ENCODE results near the gene SLC43A3.
"Not testable (repeated sequence)": the region's sequence is repeated elsewhere in the genome, so short reads cannot be mapped to it uniquely, and the experiment has no call there.

Gene SLC43A3

GRCh38 chr11:57459164-57460021 is 32.5 kb upstream of the SLC43A3 start:
- DNase-seq, result no peak

- peak; percentile 58 for DNase-seq
Measured at GRCh38 chr11:57458410-57459163, 31.7 kb upstream of the SLC43A3 start.

GRCh38 chr11:57458060-57458409 is 31.1 kb upstream of the SLC43A3 start:
- peak; percentile 34 for DNase-seq

- no peak for DNase-seq
Measured at GRCh38 chr11:57457643-57458023, 30.7 kb upstream of the SLC43A3 start.

- DNase-seq, result peak; percentile 92
Measured at GRCh38 chr11:57456960-57457642, 30.2 kb upstream of the SLC43A3 start.

- no peak for DNase-seq
Measured at GRCh38 chr11:57453543-57454177, 26.7 kb upstream of the SLC43A3 start.

- no peak for DNase-seq
Measured at GRCh38 chr11:57446055-57446454, 19.1 kb upstream of the SLC43A3 start.

- DNase-seq, result not testable (repeated sequence)
Measured at GRCh38 chr11:57445122-57445394, 18.1 kb upstream of the SLC43A3 start.

GRCh38 chr11:57444362-57445121 is 17.6 kb upstream of the SLC43A3 start:
- DNase-seq, result no peak

- no peak for DNase-seq
Measured at GRCh38 chr11:57440744-57441414, 14.0 kb upstream of the SLC43A3 start.

GRCh38 chr11:57439786-57440185 is 12.9 kb upstream of the SLC43A3 start:
- DNase-seq, result no peak

- no peak for DNase-seq
Measured at GRCh38 chr11:57438345-57439285, 11.7 kb upstream of the SLC43A3 start.

- no peak for DNase-seq
Measured at GRCh38 chr11:57436031-57436430, 9.1 kb upstream of the SLC43A3 start.

- no peak for DNase-seq
Measured at GRCh38 chr11:57434640-57435546, 8.0 kb upstream of the SLC43A3 start.

- peak; percentile 49 for DNase-seq
Measured at GRCh38 chr11:57432714-57433163, 5.8 kb upstream of the SLC43A3 start.

GRCh38 chr11:57432149-57432561 is 5.2 kb upstream of the SLC43A3 start:
- DNase-seq, result peak; percentile 35

- no peak for DNase-seq
Measured at GRCh38 chr11:57430952-57431351, 4.0 kb upstream of the SLC43A3 start.

GRCh38 chr11:57429946-57430345 is 3.0 kb upstream of the SLC43A3 start:
- DNase-seq, result no peak

GRCh38 chr11:57428643-57429042 is 1.7 kb upstream of the SLC43A3 start:
- no peak for DNase-seq

- peak; percentile 94 for DNase-seq
Measured at GRCh38 chr11:57427727-57428082, 784 bp upstream of the SLC43A3 start.
